ENCODE measurements around the gene FUZ. TPM values are rescaled to one million over a fixed set of nuclear protein-coding genes. Genes with fewer than 3 reads are reported as not detected.

FUZ gene
- total RNA-seq, 1 donor, result 15.1 TPM

- DNase-seq (ENCODE audit: low read depth), result peak; percentile 28
- no peak for TF ChIP-seq CTCF (IDR thresholded peaks at IDR 0.05; ENCODE audit: insufficient read depth, low read depth, low read length)
- H3K4me3 ChIP-seq (ENCODE audit: low read depth, low read length), result peak overlapping the region; percentile 89
Measured at GRCh38 chr19:49818649-49819370, 5.7 kb upstream of the FUZ start.

DNA sequence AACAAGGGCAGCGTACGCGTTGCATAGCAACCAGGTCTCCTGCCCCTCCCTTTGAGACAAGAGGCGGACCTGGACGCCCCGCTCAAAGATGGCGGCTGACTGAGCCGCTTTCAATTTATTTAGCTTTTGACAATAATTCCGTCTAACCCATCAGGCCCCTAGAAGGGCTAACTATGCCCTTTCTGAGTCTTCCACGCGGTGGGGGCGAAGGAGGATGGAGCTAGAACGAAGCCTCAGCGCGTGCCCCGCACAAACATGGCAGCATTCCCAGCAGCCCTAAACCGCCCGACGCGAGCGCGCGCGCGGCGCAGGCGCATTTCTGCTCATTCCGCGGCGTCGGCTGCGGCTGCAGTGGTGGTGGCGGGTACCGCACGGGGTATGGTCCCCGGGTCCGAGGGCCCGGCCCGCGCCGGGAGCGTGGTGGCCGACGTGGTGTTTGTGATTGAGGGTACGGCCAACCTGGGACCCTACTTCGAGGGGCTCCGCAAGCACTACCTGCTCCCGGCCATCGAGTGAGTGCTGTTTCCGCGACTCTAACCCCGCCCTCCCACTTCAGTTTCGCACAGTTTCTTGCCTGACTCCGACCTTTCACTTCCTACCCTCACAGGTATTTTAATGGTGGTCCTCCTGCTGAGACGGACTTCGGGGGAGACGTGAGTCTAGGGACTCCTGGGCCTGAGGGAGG lies 5.0 kb upstream of the FUZ start, which contains the start of gene MED25:
MED25 (plus strand) TSS at position 326 of the 685 bp plus-strand sequence; CDS start at position 379, 53 bp downstream.
- TF ChIP-seq CTCF (IDR thresholded peaks at IDR 0.05; ENCODE audit: insufficient read depth, low read depth, low read length), result peak; percentile 28
- peak within 1 kb of the TSS; percentile 89 for H3K4me3 ChIP-seq (ENCODE audit: low read depth, low read length)
- peak; percentile 88 for DNase-seq (ENCODE audit: low read depth)

GRCh38 chr19:49816590-49816989 lies 3.5 kb upstream of the FUZ start:
- no peak for DNase-seq (ENCODE audit: low read depth)
- peak overlapping the region; percentile 22 for H3K4me3 ChIP-seq (ENCODE audit: low read depth, low read length)
- no peak for TF ChIP-seq CTCF (IDR thresholded peaks at IDR 0.05; ENCODE audit: insufficient read depth, low read depth, low read length)

GRCh38 chr19:49814010-49814409 lies 918 bp upstream of the FUZ start:
- DNase-seq (ENCODE audit: low read depth), result no peak
- TF ChIP-seq CTCF (IDR thresholded peaks at IDR 0.05; ENCODE audit: insufficient read depth, low read depth, low read length), result no peak
- peak overlapping the region; percentile 98 for H3K4me3 ChIP-seq (ENCODE audit: low read depth, low read length)

- TF ChIP-seq CTCF (IDR thresholded peaks at IDR 0.05; ENCODE audit: insufficient read depth, low read depth, low read length), result no peak
- peak overlapping the region; percentile 98 for H3K4me3 ChIP-seq (ENCODE audit: low read depth, low read length)
- no peak for DNase-seq (ENCODE audit: low read depth)
Measured at GRCh38 chr19:49812452-49812996, 568 bp downstream of the FUZ start.

DNA sequence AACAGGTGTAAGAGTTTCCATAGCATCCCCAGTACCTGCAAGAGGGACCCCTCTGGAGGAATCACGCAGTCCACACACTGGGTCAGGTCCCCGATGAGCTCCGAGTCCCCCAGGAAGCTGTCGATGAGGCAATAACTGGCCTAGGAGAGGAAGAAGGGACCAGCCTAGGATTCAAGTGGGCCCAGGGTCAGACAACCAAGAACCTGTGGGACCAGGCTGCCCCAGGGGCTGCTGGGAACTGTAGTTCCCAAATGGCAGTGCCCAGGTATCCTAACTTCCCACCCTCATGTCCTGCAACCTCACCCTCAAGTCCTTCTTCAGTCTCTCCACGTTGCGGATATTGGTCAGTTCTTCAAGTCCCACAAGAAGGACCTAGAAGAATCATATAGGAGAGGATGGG lies 1.8 kb downstream of the FUZ start:
- no peak for TF ChIP-seq CTCF (IDR thresholded peaks at IDR 0.05; ENCODE audit: insufficient read depth, low read depth, low read length)
- no peak overlapping the region for H3K4me3 ChIP-seq (ENCODE audit: low read depth, low read length)
- no peak for DNase-seq (ENCODE audit: low read depth)

Data from fibroblast of villous mesenchyme (primary cell).